GM18505 (cell line): ENCODE data around the gene NCBP3.
A peak's percentile ranks its signal among the peaks of the same experiment; 100 is the strongest.

Experiments
- ATAC-seq: cut with Tn5 transposase; IDR thresholded peaks from one replicate; pipeline ENCODE4 v1.9.1; 2021; ENCODE audit not compliant: unreplicated experiment
- POLR2A ChIP-seq: IDR thresholded peaks from 4 replicates; pipeline ENCODE4 v1.6.1; 2011; ENCODE audit warnings: borderline replicate concordance; ENCODE audit not compliant: insufficient read depth, insufficient read length; ENCODE audit errors: extremely low read depth

NCBP3 gene

GRCh38 chr17:3805581-3805980 lies 40.5 kb downstream of the NCBP3 start:
- no peak for ATAC-seq
- no peak for TF ChIP-seq POLR2A

GRCh38 chr17:3804503-3804931 lies 41.5 kb downstream of the NCBP3 start:
- no peak for ATAC-seq
- no peak for TF ChIP-seq POLR2A

DNA sequence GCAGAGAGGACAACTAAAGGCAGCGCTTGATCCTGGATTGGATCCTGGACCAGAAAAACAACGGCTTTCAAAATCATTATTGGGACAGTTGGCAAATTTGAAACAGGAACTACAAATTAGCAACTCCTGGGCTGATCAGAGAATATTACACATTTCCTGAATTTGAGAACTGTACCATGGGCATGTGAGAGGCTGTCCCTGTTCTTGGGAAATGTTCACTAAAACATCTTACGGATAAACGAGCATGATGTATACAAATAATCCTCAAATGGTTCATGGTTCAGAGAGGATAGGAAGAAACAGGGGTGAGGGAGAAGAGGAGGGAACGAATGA lies 42.8 kb downstream of the NCBP3 start:
- no peak for TF ChIP-seq POLR2A
- ATAC-seq = no peak

GRCh38 chr17:3802461-3803307 lies 43.4 kb downstream of the NCBP3 start:
- TF ChIP-seq POLR2A = no peak
- no peak for ATAC-seq

DNA sequence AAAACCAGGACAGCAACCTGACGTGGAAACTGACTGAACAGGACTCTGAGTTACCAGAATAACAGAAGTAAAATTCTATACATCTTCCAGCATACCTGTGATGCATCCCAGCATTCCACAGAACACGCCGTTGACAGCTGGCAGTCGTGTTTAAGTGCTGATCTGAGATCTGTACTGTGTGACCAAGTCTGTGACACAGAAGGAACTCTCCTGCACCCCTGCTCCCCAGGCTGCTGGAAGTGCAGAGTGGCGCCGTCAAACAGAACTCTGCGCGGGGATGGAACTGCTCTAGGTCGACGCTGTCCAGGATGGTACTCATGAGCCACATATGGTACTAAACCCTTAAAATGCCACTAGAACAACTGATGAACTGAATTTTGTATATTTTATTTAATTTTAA lies 44.3 kb downstream of the NCBP3 start:
- TF ChIP-seq POLR2A = no peak
- ATAC-seq = no peak

GRCh38 chr17:3801347-3801746 lies 44.7 kb downstream of the NCBP3 start:
- no peak for ATAC-seq
- no peak for TF ChIP-seq POLR2A

GRCh38 chr17:3800362-3801271 lies 45.4 kb downstream of the NCBP3 start, which contains the start of gene ITGAE:
Gene ITGAE (minus strand): TSS chr17:3801188. CDS start chr17:3801144, 44 bp downstream.
- no peak for ATAC-seq
- no peak for TF ChIP-seq POLR2A

DNA sequence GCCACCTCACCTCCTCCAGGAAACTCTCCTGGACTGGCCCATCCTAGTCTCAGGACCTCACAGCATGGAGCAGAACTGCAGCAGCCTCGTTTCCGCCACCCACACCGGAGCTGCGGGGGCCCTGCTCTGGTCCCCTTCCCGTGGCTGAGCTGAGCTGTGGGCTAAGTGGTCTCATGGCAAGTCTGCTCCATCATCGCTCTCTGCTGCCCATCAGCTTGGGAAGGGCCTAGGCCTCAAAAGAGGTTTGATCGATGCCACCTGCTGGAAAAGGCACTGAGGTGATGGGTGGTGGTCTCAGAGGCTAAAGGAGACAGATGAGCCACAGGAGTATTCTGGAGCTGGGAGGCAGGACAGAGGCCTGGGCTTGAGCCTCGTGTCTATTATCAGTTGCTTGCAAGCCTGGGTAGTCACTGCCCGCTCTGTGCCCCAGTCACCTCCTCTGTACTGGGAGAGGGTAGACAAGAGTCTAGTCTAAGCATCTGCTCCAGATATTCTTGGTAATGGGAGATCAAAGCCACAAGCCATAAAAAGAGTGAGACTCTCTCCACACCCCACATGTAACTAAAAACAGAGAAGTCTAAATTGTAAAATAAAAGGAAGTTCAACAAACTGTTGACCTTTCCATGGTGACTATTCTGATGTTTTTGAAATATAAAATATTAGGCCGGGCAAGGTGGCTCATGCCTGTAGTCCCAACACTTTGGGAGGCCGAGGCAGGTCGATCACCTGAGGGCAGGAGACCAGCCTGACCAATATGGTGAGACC lies 46.7 kb downstream of the NCBP3 start:
- no peak for ATAC-seq
- TF ChIP-seq POLR2A = no peak

DNA sequence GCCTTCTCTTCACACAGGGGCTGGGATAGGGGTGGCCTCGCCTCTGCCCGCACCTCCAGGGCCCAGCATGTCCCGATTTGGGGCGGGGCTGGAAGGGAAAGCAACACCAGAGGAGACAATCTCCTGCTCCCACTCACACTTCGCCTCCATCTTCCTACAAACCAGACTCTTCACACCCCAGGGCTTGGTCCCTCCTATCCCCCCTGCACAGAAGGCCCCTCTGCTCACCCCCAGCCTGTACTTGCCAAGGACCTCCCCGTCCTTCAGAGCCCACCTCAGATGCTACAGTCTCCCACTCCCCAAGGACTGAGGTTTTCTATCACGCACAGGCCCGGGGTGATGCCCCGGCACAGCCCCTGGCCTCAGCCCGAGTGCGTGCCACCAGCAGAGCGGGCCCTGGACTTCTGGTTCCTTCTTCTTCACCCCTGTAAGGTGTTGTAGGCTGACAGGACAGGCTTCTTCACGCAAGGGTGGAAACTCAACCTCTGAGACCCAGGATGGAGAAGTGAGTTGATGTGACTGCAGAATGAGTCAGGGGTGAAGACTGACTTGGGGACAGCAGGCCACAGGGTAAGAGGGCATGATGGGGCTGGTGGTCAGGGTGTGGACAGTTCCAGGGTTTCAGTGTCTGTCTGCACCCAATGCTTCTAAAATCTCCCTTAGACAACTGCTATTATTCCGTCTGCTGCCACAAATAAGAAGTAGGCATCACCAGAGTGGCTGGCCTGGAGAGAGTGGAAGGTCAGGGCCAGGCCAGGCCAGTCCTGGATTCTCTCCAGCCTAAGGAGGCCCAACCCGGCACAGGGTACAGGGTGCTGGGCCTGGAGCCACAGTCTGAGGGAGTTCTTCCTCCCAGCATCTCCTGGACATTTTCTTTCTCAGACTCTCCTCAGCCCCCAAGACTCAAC lies 47.5 kb downstream of the NCBP3 start:
- no peak for ATAC-seq
- no peak for TF ChIP-seq POLR2A

DNA sequence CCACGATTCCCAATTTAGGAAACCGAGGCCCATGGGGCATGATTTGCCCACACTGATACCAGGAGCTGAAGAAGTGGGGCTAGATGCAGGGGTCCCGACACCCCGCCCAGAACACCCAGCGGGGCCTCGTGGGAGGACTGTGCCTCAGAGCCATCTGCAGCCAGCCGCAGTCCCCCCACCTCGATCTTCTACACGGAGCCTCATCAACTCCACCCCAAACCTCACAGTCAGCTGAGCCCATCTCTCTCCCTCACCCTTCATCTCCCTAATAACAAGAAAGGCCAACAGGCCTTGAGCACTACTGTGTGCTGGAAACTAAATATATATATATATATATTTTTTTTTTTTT lies 49.2 kb downstream of the NCBP3 start:
- TF ChIP-seq POLR2A = no peak
- no peak for ATAC-seq

DNA sequence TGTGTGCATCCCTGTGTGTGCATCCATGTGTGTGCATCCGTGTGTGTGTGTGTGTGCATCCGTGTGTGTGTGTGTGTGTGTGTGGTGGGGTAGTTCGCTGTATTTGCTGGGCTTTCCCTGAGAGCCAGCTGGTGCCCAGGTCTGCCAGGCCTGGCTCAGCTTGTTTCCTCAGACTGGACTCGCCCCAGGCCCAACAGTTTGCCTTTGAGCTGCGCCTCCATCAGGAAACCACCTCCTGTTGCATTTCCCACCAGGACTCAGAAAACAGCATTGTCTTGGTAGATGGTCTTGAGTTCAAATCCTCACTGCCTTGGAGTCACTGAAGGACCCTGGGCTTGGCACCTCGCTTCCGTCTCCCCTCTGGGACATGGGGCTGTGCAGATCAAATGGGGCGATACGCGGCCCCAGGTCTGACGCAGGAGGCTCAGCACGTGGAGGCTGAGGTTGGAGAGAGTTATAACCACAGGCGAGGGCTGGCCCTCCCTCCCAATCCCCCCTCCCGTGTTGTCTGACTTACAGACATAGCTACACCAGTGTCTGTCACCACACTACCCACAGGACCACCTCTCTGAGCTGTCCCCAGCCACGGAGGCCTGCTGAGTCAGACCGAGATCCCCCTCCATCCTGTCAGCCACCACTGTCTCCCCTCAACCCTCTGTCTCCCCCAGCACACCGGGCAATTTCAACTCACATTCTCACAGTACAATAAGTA lies 49.8 kb downstream of the NCBP3 start:
- peak; percentile 78 for ATAC-seq
- no peak for TF ChIP-seq POLR2A

DNA sequence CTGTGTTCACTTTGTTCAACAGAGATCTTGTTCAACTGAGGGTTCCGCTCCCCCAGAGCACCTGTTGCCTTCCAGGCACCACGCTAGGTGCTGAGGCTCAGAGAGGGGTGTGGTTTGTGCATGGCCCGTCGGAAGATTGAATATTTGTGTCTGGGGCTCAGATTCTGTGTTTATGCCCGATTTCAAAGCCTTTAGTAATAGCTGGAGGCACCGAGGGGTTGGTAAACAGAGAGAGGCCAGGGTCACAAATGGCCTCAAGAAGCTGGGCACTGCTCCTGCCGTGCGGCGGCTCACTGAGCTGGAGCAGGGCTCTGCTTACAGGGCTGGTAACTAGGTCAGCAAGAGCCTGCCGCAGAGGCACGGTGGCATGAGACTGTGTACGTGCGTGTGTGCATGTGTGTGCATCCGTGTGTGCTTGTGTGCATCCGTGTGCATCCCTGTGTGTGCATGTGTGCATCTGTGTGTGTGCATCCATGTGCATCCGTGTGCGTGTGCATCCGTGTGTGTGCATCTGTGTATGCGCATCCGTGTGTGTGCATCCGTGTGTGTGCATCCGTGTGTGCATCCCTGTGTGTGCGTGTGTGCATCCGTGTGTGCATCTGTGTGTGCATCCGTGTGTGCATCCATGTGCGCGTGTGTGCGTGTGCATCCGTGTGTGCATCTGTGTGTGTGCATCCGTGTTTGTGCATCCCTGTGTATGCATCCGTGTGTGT lies 50.5 kb downstream of the NCBP3 start:
- TF ChIP-seq POLR2A = peak; percentile 26
- no peak for ATAC-seq
